ENCODE measurements around the gene ITIH5.

The ITIH5 gene

DNA sequence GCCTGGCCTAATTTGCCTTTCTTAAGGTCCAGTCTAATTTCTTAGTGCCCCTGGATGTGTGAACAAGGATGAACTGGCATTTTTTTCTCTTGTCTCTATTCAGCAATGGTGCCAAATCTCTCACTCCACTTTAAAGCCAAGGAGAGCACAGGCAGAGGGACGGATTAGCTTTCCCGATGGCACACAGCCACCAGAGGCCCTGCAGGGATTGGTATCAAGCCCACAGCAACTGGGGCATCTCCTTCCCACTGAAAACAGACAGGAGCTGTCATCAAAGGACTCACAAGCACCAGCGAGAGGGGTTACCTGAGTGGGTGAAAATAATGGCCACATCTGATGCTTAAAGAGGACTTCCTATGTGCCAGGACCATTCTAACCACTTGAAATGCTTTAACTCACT is 83.1 kb downstream of the ITIH5 start:
- no peak for DNase-seq (ENCODE audit: low spot score)

DNA sequence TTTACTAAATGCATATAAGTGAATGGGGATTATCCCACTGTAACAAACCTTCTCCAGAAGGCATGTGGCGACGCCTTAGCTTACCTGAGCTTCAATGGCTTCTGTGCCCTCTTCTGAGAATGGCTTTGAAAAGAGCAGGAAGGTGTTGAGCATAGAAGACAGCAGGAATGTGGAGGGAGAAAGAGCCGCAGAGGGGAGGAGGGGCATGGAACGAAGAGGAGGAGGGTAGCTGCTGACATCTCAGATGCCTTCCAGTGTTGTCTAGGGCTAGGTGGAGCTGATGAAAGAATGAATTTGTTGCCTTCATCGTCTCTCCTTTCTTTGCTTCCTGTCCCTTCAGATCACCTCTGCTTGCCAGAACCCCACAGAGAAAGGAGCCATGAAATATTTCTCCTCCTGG is 86.2 kb downstream of the ITIH5 start:
- DNase-seq (ENCODE audit: low spot score): no peak

- no peak for DNase-seq (ENCODE audit: low spot score)
Measured at GRCh38 chr10:7579681-7580080, 87.1 kb downstream of the ITIH5 start.

DNA sequence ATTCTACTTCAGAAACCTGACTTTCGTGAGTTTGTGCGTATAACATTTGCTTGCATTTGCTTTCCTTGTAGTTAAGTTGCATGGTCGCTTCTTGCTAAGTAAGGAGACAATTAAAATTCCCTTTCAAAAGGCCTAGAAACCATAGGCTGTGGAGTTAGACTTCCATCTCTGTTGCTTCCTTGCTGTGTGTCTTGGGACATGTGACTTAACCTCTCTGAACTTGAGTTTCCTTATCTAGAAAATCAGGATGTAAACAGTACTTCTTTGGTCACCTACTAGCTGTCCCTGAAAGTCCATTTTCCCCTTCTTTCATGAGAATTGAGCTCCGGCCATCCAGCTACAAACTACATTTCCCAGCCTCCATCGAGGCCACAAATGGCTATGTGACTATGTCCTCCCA is 89.2 kb downstream of the ITIH5 start:
- DNase-seq (ENCODE audit: low spot score): no peak

GRCh38 chr10:7577176-7577575 is 89.6 kb downstream of the ITIH5 start:
- DNase-seq (ENCODE audit: low spot score): no peak

DNA sequence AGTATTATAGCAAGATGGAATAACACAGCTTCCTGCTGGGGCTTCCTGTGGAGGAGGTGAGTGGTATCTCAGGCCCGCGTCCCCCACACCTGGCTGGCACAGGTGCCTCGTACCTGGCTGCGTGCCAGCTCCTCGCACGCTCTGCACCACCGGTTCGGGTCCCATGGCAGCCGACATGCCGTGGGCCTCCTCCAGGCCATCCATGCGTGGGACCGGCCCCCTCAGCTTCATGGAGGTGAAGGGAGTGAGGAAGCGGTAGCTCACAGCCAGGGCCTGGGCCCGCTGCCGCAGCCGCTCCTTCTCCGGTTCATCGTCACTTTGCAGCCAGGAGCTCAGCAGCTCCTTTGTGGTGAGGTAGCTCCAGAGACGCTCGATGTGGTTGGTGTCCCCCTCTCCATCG is 90.4 kb downstream of the ITIH5 start:
- no peak for DNase-seq (ENCODE audit: low spot score)

DNA sequence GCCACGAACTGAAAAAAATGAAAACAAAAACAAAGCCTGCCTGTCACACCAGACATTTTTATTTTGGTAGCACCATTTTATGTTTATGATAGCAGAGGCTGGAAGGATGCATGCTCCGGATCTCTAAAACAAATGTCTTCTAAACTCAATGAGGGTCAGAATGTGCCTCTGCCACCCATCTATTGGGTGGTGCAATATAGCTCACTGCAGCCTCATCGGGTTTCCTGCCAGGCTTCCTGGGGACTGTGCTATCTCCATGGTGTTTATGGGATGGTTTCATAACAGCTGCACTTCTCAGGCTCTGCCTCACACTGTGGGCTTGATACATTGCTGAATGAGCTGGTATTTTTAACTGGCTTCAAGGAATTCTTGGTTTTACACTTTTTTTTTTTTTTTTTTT is 94.4 kb downstream of the ITIH5 start:
- DNase-seq (ENCODE audit: low spot score): no peak

DNA sequence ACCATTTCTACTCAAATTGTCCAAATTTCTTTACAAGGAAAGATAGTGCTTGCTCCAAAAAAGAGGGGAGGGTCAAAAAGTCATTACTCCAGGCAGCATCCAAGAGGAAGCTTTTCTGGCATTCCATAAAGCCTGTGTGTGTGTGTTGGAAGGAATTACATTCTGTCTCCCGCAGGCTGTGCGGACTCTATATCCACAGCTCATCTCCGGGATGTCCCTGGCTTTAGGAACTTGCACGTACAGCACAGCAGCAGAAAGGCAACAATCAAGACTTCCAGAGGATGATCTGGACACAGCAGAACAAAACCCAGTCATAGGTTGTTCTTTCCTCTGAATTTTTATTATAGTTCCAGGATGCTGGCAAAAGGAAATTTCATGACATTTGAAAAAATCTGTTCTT is 94.8 kb downstream of the ITIH5 start:
- no peak for DNase-seq (ENCODE audit: low spot score)

- no peak for DNase-seq (ENCODE audit: low spot score)
Measured at GRCh38 chr10:7567911-7568620, 98.7 kb downstream of the ITIH5 start.

- no peak for DNase-seq (ENCODE audit: low spot score)
Measured at GRCh38 chr10:7566891-7567290, 99.9 kb downstream of the ITIH5 start.

GRCh38 chr10:7565871-7566270 is 100.9 kb downstream of the ITIH5 start:
- no peak for DNase-seq (ENCODE audit: low spot score)

GRCh38 chr10:7563770-7564169 is 103.0 kb downstream of the ITIH5 start:
- DNase-seq (ENCODE audit: low spot score): no peak

DNA sequence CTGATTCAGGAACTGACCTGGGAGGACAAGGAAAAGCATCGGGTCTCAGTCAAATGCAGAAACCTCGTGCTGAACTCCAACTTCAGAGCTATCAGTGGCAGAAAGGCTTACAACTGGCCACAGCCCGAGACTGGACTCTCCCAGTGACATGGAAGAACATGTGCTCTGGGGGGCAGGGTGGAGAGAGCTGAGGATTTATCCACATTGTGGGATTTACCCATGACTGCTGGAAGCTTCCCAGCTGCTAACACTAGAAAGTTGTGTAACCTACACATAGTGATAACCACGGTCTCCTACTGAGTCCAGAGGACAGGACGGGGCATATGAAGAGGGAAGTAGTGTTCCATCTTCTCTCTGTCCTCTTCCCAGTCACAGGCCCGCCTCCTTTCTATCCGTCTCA is 103.4 kb downstream of the ITIH5 start:
- no peak for DNase-seq (ENCODE audit: low spot score)

DNA sequence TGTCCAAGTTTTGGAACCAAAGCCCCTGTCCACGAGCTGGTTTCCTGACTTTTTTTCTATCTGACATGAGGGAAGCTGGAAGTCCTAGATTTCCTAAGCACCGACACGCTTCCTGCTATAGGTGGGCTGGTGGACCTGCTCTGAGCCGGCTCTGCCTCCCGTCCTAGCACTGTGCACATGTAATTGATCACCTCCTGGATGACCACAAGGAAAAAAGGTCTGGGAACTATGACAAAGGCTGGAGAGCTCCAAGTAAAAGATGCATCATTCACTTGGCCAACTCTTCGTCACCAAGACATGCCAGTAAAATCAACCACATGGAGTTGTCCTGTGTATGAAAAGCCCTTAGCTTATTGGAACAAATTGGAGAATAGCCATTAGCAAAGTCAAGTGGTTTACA is 104.8 kb downstream of the ITIH5 start:
- no peak for DNase-seq (ENCODE audit: low spot score)

DNA sequence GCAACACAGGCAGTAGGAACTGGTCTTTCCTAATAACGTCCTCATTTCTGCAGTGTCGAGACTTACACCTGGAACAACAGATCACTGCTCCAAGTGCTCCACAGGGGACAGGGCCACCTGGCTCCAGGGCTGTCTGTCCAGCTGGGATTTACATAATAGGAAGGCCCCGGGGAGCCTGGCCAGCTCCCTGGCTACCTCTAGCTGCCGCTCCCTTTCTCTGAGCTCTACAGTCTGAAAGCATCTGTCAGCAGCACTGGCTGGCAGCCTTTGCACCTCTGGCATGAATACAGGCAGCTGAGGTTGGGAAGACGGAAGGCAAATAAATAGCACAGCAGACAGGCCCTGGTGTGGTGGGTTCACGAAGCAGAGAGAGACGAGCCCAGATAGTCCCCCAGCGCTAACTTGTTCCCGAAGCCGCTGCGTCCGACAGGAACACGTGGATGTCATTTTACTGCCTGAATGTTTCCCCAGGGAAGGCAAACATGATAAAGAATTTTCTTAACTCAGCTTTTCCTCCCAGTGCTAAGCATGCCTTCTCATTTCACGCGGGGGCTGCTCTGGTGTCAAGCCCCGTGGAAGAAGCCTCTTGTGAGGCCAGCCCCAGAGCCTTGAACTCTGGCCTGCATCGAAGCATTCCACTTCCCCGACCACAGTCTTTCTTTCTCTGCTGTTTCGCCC is 105.4 kb downstream of the ITIH5 start:
- no peak for DNase-seq (ENCODE audit: low spot score)

DNA sequence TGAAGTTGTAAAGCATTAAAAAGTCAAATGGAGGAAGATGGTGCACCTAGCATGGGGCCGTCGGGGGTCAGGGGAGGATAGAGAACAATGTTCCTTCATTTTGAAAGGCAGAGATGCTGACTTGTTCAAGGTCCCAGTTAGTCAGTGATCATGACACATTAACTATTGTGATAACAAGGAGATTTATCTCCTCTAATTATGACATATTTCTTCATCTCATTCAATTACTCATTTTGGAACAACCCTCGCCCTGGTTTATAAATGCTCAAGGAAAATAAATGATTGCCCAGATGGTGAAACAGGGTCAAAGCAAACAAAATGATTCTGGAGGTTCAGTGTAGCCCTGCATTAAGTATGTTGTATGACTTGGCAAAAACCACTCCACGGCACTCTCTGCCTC is 106.2 kb downstream of the ITIH5 start:
- DNase-seq (ENCODE audit: low spot score): no peak

- no peak for DNase-seq (ENCODE audit: low spot score)
Measured at GRCh38 chr10:7559386-7559785, 107.4 kb downstream of the ITIH5 start.

DNA sequence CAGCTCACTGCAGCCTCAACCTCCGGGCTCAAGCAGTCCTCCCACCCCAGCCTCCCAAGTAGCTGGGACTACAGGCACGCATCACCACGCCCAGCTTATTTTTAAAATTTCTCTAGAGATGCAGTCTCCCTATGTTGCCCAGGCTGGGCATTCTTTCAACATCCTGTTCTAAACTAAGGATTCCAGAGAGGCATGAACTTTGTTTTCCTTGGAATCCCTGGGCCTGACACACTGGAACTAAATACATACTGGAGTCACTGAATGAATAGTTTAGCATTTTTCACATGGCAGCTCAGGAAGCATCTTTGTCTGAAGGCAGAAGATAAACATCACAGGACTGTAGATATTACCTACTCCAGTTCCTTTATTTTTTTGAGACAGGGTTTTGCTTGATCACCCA is 108.7 kb downstream of the ITIH5 start:
- no peak for DNase-seq (ENCODE audit: low spot score)

DNA sequence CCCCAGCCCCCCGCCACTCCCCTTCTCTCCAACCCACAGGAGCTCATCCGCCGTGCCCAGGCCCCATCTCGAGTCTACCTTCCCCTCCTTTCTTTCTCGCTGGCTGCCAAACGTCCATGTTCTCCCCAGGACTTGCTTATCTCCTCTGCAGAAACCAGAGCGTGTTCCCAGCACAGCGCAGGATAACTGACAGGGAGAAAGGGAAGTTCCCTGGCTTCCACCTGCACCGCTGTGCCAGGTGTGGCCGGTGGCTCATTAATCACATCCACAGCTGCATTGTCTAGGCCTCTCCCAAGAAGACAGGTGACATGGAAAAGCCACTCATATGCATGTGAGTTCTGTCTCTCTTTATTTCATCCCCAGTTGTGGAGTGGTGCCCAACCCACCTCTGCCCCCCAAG is 113.2 kb downstream of the ITIH5 start:
- no peak for DNase-seq (ENCODE audit: low spot score)

GRCh38 chr10:7551950-7552716 is 114.6 kb downstream of the ITIH5 start:
- DNase-seq (ENCODE audit: low spot score): no peak

GRCh38 chr10:7551289-7551688 is 115.5 kb downstream of the ITIH5 start:
- no peak for DNase-seq (ENCODE audit: low spot score)

DNA sequence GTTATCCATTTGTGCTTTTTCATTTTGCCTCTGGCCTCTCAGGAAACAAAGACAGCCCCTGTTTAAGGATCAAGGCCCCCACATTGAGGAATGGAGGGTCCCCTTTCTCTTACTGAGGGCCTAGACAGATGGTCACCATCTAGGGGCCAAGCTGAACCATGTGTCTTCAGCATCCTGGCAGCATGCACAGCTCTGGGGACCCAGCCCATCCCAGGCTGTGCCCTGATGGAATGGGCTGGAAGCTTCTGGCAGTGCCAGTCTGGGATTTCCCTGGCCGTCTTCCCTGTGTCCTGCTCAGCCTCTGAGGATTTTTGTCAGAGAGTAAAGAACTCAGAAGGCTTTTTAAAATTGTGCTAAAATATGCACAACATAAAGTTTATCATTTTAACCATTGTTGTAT is 116.8 kb downstream of the ITIH5 start:
- no peak for DNase-seq (ENCODE audit: low spot score)

DNA sequence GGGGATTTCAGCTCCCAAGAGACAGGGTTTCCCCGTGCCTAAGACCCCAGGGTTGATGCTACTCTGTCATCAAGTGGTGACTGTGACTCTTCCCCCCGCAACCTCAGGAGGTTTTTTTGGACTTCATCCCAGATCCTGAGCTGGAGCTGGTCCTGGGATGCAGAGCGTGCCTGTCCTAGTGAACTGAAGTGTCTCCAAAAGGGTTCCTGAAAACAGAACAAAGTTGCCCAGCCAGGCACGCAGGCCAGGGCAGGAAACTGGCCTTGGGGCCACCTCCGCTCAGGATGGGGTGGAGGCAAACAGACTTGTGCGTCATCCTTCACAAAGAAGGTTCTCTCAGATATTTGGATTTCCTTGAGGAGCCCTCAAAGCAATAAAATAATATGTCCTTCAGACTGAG is 118.9 kb downstream of the ITIH5 start:
- no peak for DNase-seq (ENCODE audit: low spot score)

Measured in HuH-7 (cell line).